Fibroblast of skin of abdomen (primary cell): ENCODE measurements around the gene INHBC.

ENCODE experiments used
- DNase-seq: peaks from one replicate; pipeline ENCODE4 v3.0.0-alpha.2; 2013

The INHBC gene

DNA sequence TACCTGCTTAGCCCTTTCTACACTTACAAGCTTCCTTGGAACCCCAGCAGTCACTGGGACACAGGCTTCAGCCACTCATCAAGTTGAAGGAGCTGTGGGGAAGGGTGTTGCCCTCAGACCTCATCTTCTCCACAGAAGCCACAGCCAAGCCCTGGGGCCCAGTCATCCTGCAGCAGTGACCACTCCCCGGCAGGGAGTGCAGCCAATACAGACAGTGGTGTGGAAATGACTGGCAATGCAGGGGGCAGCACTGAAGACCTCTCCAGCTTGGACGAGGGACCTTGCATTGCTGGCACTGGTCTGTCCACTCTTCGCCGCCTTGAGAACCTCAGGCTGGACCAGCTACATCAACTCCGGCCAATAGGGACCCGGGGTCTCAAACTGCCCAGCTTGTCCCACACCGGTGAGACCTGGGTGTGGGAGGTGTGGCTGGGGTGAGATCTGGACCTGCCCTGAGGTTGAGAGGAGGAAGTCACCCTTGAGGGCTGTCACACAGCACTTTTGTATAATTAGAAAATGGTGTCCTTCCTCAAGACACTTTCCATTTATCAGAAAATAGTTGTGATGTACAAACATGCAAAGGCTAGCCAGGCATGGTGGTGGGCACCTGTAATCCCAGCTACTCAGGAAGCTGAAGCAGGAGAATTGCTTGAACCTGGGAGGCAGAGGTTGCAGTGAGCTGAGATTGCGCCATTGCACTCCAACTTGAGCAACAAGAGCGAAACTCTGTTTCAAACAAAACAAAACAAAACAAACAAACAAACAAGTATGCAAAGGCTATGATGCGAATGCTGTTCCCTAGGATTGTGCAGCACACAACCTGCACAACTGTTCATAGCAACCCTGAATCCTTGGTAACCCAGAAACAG, 34.9 kb downstream of the INHBC start:
- no peak for DNase-seq

DNA sequence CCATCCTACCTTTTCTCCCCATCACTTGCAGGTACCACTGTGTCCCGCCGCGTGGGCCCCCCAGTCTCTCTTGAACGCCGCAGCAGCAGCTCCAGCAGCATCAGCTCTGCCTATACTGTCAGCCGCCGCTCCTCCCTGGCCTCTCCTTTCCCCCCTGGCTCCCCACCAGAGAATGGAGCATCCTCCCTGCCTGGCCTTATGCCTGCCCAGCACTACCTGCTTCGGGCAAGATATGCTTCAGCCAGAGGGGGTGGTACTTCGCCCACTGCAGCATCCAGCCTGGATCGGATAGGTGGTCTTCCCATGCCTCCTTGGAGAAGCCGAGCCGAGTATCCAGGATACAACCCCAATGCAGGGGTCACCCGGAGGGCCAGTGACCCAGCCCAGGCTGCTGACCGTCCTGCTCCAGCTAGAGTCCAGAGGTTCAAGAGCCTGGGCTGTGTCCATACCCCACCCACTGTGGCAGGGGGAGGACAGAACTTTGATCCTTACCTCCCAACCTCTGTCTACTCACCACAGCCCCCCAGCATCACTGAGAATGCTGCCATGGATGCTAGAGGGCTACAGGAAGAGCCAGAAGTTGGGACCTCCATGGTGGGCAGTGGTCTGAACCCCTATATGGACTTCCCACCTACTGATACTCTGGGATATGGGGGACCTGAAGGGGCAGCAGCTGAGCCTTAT, 35.8 kb downstream of the INHBC start:
- DNase-seq: no peak

DNA sequence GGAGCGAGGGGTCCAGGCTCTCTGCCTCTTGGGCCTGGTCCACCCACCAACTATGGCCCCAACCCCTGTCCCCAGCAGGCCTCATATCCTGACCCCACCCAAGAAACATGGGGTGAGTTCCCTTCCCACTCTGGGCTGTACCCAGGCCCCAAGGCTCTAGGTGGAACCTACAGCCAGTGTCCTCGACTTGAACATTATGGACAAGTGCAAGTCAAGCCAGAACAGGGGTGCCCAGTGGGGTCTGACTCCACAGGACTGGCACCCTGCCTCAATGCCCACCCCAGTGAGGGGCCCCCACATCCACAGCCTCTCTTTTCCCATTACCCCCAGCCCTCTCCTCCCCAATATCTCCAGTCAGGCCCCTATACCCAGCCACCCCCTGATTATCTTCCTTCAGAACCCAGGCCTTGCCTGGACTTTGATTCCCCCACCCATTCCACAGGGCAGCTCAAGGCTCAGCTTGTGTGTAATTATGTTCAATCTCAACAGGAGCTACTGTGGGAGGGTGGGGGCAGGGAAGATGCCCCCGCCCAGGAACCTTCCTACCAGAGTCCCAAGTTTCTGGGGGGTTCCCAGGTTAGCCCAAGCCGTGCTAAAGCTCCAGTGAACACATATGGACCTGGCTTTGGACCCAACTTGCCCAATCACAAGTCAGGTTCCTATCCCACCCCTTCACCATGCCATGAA, 36.5 kb downstream of the INHBC start:
- DNase-seq: no peak

GRCh38 chr12:57471661-57472060, 37.1 kb downstream of the INHBC start:
- no peak for DNase-seq

DNA sequence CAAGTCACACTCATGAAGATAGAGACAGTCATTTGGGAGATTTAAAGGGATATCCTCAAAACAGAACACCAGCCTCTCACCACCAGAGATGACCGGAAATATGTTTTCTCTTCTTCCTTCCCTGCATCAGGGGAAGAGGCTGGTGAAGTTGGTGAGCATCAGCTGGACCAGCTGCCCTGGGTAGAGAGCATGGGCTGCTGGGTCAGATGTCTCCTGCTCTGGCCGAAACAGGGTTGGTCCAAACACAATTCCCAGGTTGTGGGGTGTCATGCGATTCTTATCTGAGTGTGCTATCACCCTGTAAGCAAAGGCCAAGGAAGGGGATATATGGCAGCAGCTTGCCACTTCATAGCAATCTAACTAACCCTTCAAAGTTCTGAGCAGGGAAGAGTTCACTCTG, 37.8 kb downstream of the INHBC start:
- DNase-seq: no peak

- no peak for DNase-seq
These were observed 38.8 kb downstream of the INHBC start for GRCh38 chr12:57473392-57473791.

GRCh38 chr12:57473886-57474285, 39.3 kb downstream of the INHBC start:
- DNase-seq: no peak

- DNase-seq: no peak
These were observed 39.8 kb downstream of the INHBC start for GRCh38 chr12:57474430-57474829.

GRCh38 chr12:57474862-57475261, 40.3 kb downstream of the INHBC start:
- no peak for DNase-seq

DNA sequence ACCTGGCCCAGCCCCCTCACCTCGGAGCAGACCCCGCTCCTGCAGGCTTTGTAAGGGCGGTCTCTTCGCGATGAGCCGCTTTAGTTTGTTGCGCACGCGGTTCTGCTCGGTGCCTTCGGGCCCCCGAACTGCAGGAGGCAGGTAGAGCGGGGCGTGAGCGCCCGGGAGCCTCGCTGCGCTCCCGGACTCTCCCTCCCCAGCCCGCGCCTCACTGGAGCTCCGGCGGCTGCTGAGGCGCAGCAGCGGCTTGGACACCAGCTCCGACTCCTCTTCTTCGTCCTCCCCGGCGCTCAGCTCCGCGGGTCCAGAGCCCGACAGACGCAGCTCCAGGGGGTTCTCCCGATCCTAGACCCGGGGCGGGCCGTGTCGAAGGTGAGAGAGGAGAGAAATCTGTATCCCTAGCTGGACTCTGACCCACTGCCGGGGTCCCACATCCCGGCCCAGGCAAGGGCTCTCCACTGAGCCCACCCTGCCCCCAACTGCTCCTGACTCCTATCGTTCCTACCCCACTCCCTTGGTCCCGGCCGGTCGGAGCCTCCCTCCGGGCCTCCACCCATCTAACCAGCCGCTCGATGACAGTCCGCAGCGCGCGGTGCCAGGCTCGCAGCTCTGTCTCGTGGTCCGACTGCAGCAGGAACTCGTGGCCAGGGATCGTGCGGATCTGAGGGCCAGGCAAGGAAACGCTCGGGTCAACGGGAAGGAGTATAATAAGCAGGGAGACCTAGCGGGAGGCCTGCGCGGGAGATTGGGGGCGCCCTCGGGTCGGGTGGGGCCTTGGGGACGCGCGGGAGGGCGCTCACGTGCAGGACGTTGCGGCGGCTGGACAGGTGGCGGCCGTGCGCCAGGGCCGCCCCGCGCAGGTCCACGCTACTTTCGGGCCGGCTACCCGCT, 40.9 kb downstream of the INHBC start:
- DNase-seq: no peak

DNA sequence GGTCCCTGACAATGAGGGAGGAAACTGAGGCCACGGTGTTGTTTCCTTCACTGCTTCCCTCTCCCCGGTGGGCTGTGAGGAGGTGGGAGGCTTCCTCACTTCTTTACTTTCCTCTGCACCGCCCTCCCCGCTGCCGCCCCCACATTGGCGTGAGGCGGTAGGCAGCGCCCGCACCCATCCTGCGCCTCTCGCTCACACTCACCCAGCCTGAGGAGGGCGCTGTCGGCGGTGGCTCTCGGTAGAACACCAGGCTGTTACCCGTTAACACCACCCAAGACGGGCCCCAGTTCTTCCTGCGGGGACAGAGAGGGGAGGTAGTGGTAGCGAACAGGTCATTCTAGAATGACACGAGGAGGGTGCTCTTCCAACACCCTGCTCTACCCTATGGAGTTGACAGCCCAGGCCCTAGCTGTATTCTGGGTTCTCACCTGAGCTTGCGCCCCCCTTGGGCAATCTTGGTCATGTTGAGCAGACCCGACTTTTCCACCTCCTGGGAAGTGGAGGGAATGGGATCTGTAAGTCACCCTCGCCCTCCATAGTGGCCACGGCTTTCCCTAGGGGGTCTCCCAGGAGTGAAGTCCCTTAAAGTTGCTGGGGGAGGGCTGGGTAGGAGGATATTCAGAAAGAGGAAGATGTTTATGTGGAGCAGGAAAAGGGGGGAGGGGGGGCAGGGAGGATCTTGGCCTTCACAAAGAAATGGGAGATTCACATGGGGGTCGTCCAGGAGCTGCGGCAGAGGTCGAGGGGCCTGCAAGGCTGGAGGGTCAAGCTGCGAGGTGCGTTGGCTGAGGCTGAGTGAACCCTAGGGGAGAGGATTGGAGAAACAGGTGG, 41.8 kb downstream of the INHBC start:
- DNase-seq: no peak

DNA sequence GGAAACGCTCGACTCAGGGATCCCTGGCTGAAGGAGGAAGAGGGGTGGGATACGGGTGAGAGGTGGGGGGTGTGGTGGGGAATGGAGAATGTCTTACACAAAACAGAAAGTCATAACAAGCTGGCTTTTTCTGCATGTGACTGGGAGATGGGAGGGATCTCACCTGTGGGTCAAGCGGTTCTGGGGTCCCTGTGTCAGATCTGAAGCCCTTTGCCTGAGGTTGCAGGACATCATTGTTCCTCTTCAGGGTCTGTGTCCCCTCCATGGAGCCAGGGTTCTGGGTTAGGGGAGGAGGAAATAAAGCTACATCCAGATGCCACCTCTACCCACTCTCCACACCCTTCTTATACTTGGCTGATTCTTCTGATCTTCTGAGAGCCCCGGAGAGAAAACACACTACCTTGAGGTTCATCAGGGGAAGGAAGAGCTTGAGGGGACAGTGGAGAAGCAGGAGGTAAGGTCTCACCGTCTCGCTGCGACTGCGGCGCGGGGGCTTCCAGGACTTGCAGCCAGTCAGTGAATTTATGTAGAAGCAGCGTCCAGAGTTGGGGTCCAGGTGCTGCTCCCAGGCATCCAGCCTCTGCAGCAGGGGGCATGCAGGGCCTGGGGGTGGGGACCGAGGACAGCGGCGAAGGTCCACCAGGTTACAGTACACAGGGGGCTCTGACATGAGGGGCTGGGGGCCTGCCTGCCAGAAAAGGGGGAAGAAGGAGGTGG, 42.6 kb downstream of the INHBC start:
- no peak for DNase-seq

- DNase-seq: no peak
These were observed 43.4 kb downstream of the INHBC start for GRCh38 chr12:57477710-57478681.

DNA sequence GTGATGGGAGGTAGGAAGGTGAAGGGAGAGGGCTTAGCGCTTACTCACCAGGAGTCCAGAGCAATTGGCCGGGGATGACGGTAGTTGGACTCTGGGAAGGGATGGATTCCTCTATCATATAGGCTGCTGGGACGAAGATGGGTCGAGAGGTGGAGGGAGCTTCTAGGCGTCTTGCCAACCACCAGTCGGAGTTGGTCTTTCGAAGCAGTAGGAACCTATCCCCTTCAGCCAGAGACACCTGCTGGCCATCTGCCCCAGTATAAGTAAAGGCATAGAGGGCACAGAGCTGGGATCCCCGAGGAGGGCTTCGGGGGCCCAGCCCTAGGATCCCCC, 44.4 kb downstream of the INHBC start:
- no peak for DNase-seq

- DNase-seq: no peak
These were observed 45.0 kb downstream of the INHBC start, which contains the start of gene ARHGAP9 for GRCh38 chr12:57479376-57480115. TSS of gene ARHGAP9 (minus strand) at chr12:57479866. CDS start at chr12:57479406, 460 bp downstream.

GRCh38 chr12:57481671-57482070, 47.1 kb downstream of the INHBC start:
- DNase-seq: no peak

- peak; percentile 83 for DNase-seq
These were observed 48.9 kb downstream of the INHBC start for GRCh38 chr12:57483466-57483865.

DNA sequence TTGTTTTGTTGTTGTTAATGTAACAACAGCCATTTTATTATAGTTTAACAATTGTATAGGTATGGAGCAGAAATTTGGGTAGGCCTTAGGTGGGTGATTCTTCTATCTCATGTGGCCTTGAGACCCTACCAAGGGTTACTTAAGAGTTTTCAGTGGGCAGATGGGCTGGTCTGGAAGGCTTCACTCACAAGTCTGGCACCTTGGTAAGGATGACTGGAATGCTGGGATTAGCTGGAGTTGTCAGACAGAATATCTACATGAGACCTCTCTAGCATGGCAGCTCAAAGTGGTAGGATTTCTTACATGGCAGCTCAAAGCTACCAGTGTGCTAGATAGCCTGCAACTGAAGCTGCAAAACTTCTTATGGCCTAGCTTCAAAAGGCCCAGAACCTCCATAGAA, 51.1 kb downstream of the INHBC start:
- no peak for DNase-seq

DNA sequence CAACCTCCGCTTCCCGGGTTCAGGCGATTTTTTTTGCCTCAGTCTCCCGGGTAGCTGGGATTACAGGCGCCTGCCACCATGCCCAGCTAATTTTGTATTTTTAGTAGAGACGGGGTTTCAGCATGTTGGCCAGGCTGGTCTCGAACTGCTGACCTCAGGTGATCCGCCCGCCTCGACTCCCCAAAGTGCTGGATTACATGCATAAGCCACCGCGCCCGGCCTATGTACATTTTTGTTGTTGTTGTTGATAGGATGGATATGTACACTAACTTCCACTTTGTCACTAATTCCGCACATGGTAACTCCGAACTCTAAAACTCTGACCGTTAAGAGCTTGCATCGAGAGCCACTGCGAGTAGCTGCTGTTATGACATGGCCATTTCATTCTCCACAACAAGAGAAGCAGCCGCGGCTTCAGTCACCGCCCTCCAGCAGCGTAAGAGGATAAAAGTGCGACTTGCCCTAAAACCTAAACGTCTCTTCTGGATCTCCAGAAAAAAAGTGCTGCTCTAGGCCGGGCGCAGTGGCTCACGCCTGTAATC, 52.5 kb downstream of the INHBC start:
- DNase-seq: no peak
